IMR-90 (cell line): Measurements from ENCODE around the gene SBF1. TPM values are rescaled to one million over a fixed set of nuclear protein-coding genes. Genes with fewer than 3 reads are reported as not detected.

Experiments
- ATAC-seq: fragments of 200-7000 bp; cut with Tn5 transposase; 2 replicates; pipeline ENCODE4 v1.9.1; 2020; ENCODE audit warnings: low read depth, mild to moderate bottlenecking, moderate library complexity
- BruUV-seq: library from RNA; stranded (reverse); fragments of 400-500 nt; replicated peaks from 2 replicates; lab custom pipeline; 2021; lab: Mats Ljungman, UMichigan
- CTCF ChIA-PET: fragments of 300-600 bp; formaldehyde crosslinking; extraction: SDS; loops from one replicate; lab custom pipeline; 2021; ENCODE audit warnings: antibody characterized with exemption; lab: Yijun Ruan, JAX
- POLR2A ChIA-PET: fragments of 300-600 bp; sonication (Branson Sonifier 250); formaldehyde crosslinking; loops from one replicate; lab custom pipeline; 2022; ENCODE audit warnings: antibody characterized with exemption; ENCODE audit not compliant: unreplicated experiment; lab: Charles Lee
- DNase-seq: peaks from one replicate; pipeline ENCODE4 v3.0.0; 2013
- H2AFZ ChIP-seq: replicated peaks from 2 replicates; pipeline ENCODE3; 2013; ENCODE audit warnings: low read length, mild to moderate bottlenecking; ENCODE audit not compliant: poor library complexity
- H2AK5ac ChIP-seq: 2 replicates; pipeline ENCODE4 v1.6.1; 2013; ENCODE audit warnings: low read depth, low read length, inconsistent platforms
- H2AK9ac ChIP-seq: replicated peaks from 2 replicates; pipeline ENCODE3; 2013; ENCODE audit warnings: mild to moderate bottlenecking, low read depth, low read length, moderate library complexity; ENCODE audit not compliant: poor library complexity
- H2BK120ac ChIP-seq: 2 replicates; pipeline ENCODE4 v1.6.1; 2013; ENCODE audit warnings: low read depth, low read length, inconsistent platforms
- H2BK15ac ChIP-seq: 3 replicates; pipeline ENCODE4 v1.6.1; 2013; ENCODE audit warnings: low read depth, low read length, inconsistent platforms
- H2BK20ac ChIP-seq: 2 replicates; pipeline ENCODE4 v1.6.1; 2013; ENCODE audit warnings: low read depth, mild to moderate bottlenecking, inconsistent platforms, low read length, moderate library complexity
- H2BK5ac ChIP-seq: 2 replicates; pipeline ENCODE4 v1.6.1; 2013; ENCODE audit warnings: mild to moderate bottlenecking, low read depth, low read length, inconsistent platforms; ENCODE audit not compliant: poor library complexity, severe bottlenecking
- H3K14ac ChIP-seq: replicated peaks from 2 replicates; pipeline ENCODE4 v1.6.1; 2013; ENCODE audit warnings: low read depth, low read length, inconsistent platforms
- H3K18ac ChIP-seq: 2 replicates; pipeline ENCODE4 v1.6.1; 2013; ENCODE audit warnings: low read depth, low read length, control low read depth
- H3K23ac ChIP-seq: 2 replicates; pipeline ENCODE4 v1.6.1; 2013; ENCODE audit warnings: low read depth, low read length, inconsistent platforms
- H3K27ac ChIP-seq: 2 replicates; pipeline ENCODE4 v1.5.1; 2013; ENCODE audit warnings: mild to moderate bottlenecking, control low read depth, low read length; ENCODE audit not compliant: insufficient read depth
- H3K27me3 ChIP-seq: 2 replicates; pipeline ENCODE4 v1.6.1; 2013; ENCODE audit warnings: low read length; ENCODE audit not compliant: control insufficient read depth, insufficient read depth
- H3K36me3 ChIP-seq: 2 replicates; pipeline ENCODE4 v1.6.1; 2013; ENCODE audit warnings: low read length, mixed read lengths; ENCODE audit not compliant: control insufficient read depth, insufficient read depth
- H3K4ac ChIP-seq: 2 replicates; pipeline ENCODE4 v1.6.1; 2013; ENCODE audit warnings: low read depth, low read length, inconsistent platforms
- H3K4me1 ChIP-seq: 2 replicates; pipeline ENCODE4 v1.6.1; 2013; ENCODE audit warnings: low read length, mixed read lengths; ENCODE audit not compliant: control insufficient read depth, insufficient read depth
- H3K4me2 ChIP-seq: 2 replicates; pipeline ENCODE4 v1.6.1; 2013; ENCODE audit warnings: low read depth, mild to moderate bottlenecking, control low read depth, low read length, moderate library complexity
- H3K4me3 ChIP-seq: 2 replicates; pipeline ENCODE4 v1.5.1; 2013; ENCODE audit warnings: low read depth, mild to moderate bottlenecking, control low read depth, low read length, moderate library complexity; ENCODE audit not compliant: insufficient read depth
- H3K56ac ChIP-seq: 2 replicates; pipeline ENCODE4 v1.6.1; 2013; ENCODE audit warnings: low read length, inconsistent platforms; ENCODE audit not compliant: insufficient read depth; ENCODE audit errors: extremely low read depth
- H3K79me1 ChIP-seq, 2 experiments: 2 replicates each; pipeline ENCODE4 v1.6.1; 2013; ENCODE audit warnings: low read length in 2 of 2, inconsistent platforms in 1 of 2, low read depth in 1 of 2
- H3K9ac ChIP-seq: 2 replicates; pipeline ENCODE4 v1.6.1; 2013; ENCODE audit warnings: low read depth, low read length, control low read depth
- H3K9me1 ChIP-seq: 2 replicates; pipeline ENCODE4 v1.6.1; 2013; ENCODE audit warnings: low read length, inconsistent platforms; ENCODE audit not compliant: insufficient read depth
- H3K9me3 ChIP-seq: 2 replicates; pipeline ENCODE4 v1.6.1; 2013; ENCODE audit warnings: low read length; ENCODE audit not compliant: control insufficient read depth, insufficient read depth
- H4K20me1 ChIP-seq: 2 replicates; pipeline ENCODE4 v1.6.1; 2013; ENCODE audit warnings: low read length, inconsistent platforms; ENCODE audit not compliant: insufficient read depth
- H4K5ac ChIP-seq: 2 replicates; pipeline ENCODE4 v1.6.1; 2013; ENCODE audit warnings: mild to moderate bottlenecking, low read depth, low read length, control low read depth
- H4K8ac ChIP-seq, 2 experiments: 2 replicates each; pipeline ENCODE4 v1.6.1; 2013; ENCODE audit warnings: low read depth in 2 of 2, low read length in 2 of 2, control low read depth in 1 of 2, inconsistent platforms in 1 of 2
- H4K91ac ChIP-seq: 2 replicates; pipeline ENCODE4 v1.6.1; 2013; ENCODE audit warnings: low read depth, low read length, inconsistent platforms; ENCODE audit not compliant: insufficient read depth
- BHLHE40 ChIP-seq: fragments of 150-350 bp; IDR thresholded peaks from 2 replicates; pipeline ENCODE4 v1.6.1; 2016; ENCODE audit warnings: mild to moderate bottlenecking, low read depth, low read length
- RAD21 ChIP-seq: IDR thresholded peaks from 2 replicates; pipeline ENCODE4 v1.6.1; 2012; ENCODE audit warnings: low read length, improper control_type of control experiment
- RCOR1 ChIP-seq: IDR thresholded peaks from 2 replicates; pipeline ENCODE4 v1.6.1; 2012; ENCODE audit warnings: mild to moderate bottlenecking, low read length, improper control_type of control experiment; ENCODE audit not compliant: insufficient replicate concordance
- USF2 ChIP-seq: fragments of 150-350 bp; IDR thresholded peaks from 2 replicates; pipeline ENCODE4 v1.6.1; 2017; ENCODE audit warnings: mild to moderate bottlenecking, antibody characterized with exemption, low read length, low read depth
- WGBS, 2 experiments: methylation state at CpG; one replicate each; pipeline versions ENCODE4 v1.1.5 to v1.1.7; 2013; ENCODE audit warnings: missing lambda C conversion rate in 2 of 2; ENCODE audit not compliant: insufficient read length in 1 of 2; ENCODE audit errors: extremely low coverage in 2 of 2; 5-methylcytosine and 5-hydroxymethylcytosine counted together
- dilution Hi-C: fragments of 300-500 bp; cut with HindIII; formaldehyde crosslinking; loops from one replicate; pipeline ENCODE4 v1.14.3; 2018; ENCODE audit warnings: low sequenced_read_pairs; ENCODE audit not compliant: unreplicated experiment
- in situ Hi-C: fragments of 300-500 bp; cut with MboI; formaldehyde crosslinking; loops from 3 replicates; pipeline ENCODE4 v1.14.3; 2019; ENCODE audit warnings: low sequenced_read_pairs, inconsistent platforms, mixed read lengths
- intact Hi-C: fragments of 100-400 bp; cut with micrococcal nuclease; formaldehyde crosslinking; loops from 2 replicates; pipeline ENCODE4 v1.10.0; 2022
- polyA plus RNA-seq, 3 experiments: library from polyadenylated mRNA; depleted of rRNA; stranded (reverse); fragments of >200 nt; gene quantifications; 2 replicates each; pipeline ENCODE4 v1.2.3, GENCODE V29; 2012; ENCODE audit warnings: low replicate concordance in 1 of 3
- total RNA-seq: library from RNA; depleted of rRNA; stranded (reverse); fragments of >200 nt; gene quantifications from 2 replicates; pipeline ENCODE4 v1.2.3, GENCODE V29; 2012

SBF1 gene
- total and polyA plus RNA-seq, 2 of the 4 experiments (the other 2 are of a cell fraction), result 21.5 to 33.2 TPM

- H2BK15ac ChIP-seq, result no peak overlapping the region
- H3K23ac ChIP-seq, result no peak overlapping the region
- intact Hi-C loops (no loop called here), dilution Hi-C loops (no loop called here), in situ Hi-C loops (no loop called here)
- H2BK5ac ChIP-seq, result no peak overlapping the region
- H3K36me3 ChIP-seq, result peaks cover 4% of the 10 kb centered on the region; the same call in 1 of the 2 replicates
- H3K9me1 ChIP-seq, result no peaks in the 10 kb centered on the region
- no peak overlapping the region for H4K8ac ChIP-seq
- TF ChIP-seq BHLHE40 (peak; percentile 23; the same call in 1 of the 2 replicates), USF2 (0 out of 2 replicates have a peak, but pooled peaks have one; percentile 29), RAD21 (no peak), RCOR1 (no peak)
- CTCF ChIA-PET, result no interaction called here
- no peak overlapping the region for H2BK120ac ChIP-seq
- no peak overlapping the region for H3K4ac ChIP-seq
- no peak overlapping the region for H3K9ac ChIP-seq
- peaks cover 7% of the 10 kb centered on the region for H3K27me3 ChIP-seq
- H2BK20ac ChIP-seq, result no peak overlapping the region
- no TSS peak for BruUV-seq
- H4K91ac ChIP-seq, result no peak overlapping the region
- peak overlapping the region; percentile 51 for H2AFZ ChIP-seq
- no peak overlapping the region for H2AK5ac ChIP-seq
- ATAC-seq, result no peak
- H4K5ac ChIP-seq, result no peak overlapping the region
- no peak overlapping the region for H3K4me2 ChIP-seq
- H3K4me1 ChIP-seq, result no peaks in the 10 kb centered on the region
- H3K14ac ChIP-seq, result no peak overlapping the region
- peak overlapping the region; percentile 37 for H2AK9ac ChIP-seq
- no peak overlapping the region for H3K4me3 ChIP-seq
- H4K20me1 ChIP-seq, result no peaks in the 10 kb centered on the region; the same call in 1 of the 2 replicates
- peaks cover 0 to 3% of the 10 kb centered on the region in 2 experiments; a peak in 1 of 4 replicates for H3K79me1 ChIP-seq
- no peak overlapping the region for H3K18ac ChIP-seq
- DNase-seq, result no peak
- H3K56ac ChIP-seq, result no peak overlapping the region
- 72% methylated on average over 15 of the region's 29 CpGs; no CpG with 5 or more reads in 1 of the 2 experiments for WGBS, 2 experiments
- no peak overlapping the region for H3K27ac ChIP-seq
- no peaks in the 10 kb centered on the region for H3K9me3 ChIP-seq
- POLR2A ChIA-PET, result no interaction called here
Observed at GRCh38 chr22:50485221-50486131, 10.6 kb upstream of the SBF1 start.
